Measurements from ENCODE around the gene TLL1.

GRCh38 chr4:165927815-165928214 lies 54.8 kb downstream of the TLL1 start:
- no peak for TF ChIP-seq CTCF (IDR thresholded peaks at IDR 0.05 in 4 of 5, conservative IDR thresholded peaks at IDR 0.05 in 1 of 5)
- no peak for TF ChIP-seq POLR2A (IDR thresholded peaks at IDR 0.05)

All from gastrocnemius medialis (tissue), 4 donors.